Measurements from ENCODE around the gene PALM.

DNA sequence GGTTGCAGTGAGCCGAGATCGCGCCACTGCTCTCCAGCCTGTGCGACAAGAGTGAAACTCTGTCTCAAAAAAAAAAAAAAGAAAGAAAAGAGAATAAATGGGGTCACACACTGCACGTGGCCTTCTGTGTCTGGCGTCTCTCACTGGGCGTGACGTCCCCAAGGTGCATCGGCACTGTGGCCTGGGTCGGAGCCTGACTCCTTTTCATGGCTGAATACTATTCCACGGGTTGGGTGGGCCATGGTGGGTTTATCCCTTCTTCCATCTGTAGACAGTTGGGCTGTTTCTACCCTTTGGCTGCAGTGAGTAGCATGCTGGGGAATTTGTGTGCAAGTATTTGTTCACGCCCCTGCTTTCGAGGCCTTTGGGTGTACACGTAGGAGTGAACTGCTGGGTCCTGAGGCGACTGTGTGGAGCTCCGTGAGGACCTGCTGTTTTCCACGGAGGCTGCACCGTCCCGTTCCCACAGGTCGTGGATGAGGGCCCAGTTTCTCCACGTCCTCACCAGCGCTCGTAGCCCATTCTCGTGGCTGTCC, 33.9 kb downstream of the PALM start:
- TF ChIP-seq CTCF (IDR thresholded peaks at IDR 0.05; ENCODE audit: insufficient read depth, low read depth, low read length), result no peak
- no peak for TF ChIP-seq EZH2 (IDR thresholded peaks at IDR 0.05; ENCODE audit: insufficient read depth, low read length)
